GM21447 (cell line): ENCODE data around the gene MYRF.
A peak's percentile ranks its signal among the peaks of the same experiment; 100 is the strongest.

Experiments
- ATAC-seq: cut with Tn5 transposase; IDR thresholded peaks from one replicate; pipeline ENCODE4 v1.9.1; 2021; ENCODE audit not compliant: unreplicated experiment

MYRF gene

GRCh38 chr11:61718621-61719302 lies 33.7 kb upstream of the MYRF start:
- no peak for ATAC-seq

GRCh38 chr11:61719978-61720377 lies 32.5 kb upstream of the MYRF start:
- no peak for ATAC-seq

GRCh38 chr11:61720597-61720996 lies 31.8 kb upstream of the MYRF start:
- ATAC-seq, result no peak

GRCh38 chr11:61724437-61724836 lies 28.0 kb upstream of the MYRF start:
- no peak for ATAC-seq

GRCh38 chr11:61725781-61726231 lies 26.6 kb upstream of the MYRF start:
- ATAC-seq, result no peak

GRCh38 chr11:61726775-61727174 lies 25.7 kb upstream of the MYRF start:
- no peak for ATAC-seq

- no peak for ATAC-seq
Measured at GRCh38 chr11:61727401-61727811, 25.0 kb upstream of the MYRF start.

- ATAC-seq, result no peak
Measured at GRCh38 chr11:61728066-61728939, 24.1 kb upstream of the MYRF start.

- no peak for ATAC-seq
Measured at GRCh38 chr11:61728940-61729219, 23.6 kb upstream of the MYRF start.

- ATAC-seq, result no peak
Measured at GRCh38 chr11:61730240-61730994, 22.0 kb upstream of the MYRF start.

- no peak for ATAC-seq
Measured at GRCh38 chr11:61731211-61731951, 21.1 kb upstream of the MYRF start.

- no peak for ATAC-seq
Measured at GRCh38 chr11:61731952-61732675, 20.3 kb upstream of the MYRF start.

GRCh38 chr11:61732705-61733104 lies 19.7 kb upstream of the MYRF start:
- no peak for ATAC-seq

GRCh38 chr11:61733120-61733978 lies 19.1 kb upstream of the MYRF start:
- ATAC-seq, result peak; percentile 83

GRCh38 chr11:61734767-61735166 lies 17.7 kb upstream of the MYRF start:
- no peak for ATAC-seq

- no peak for ATAC-seq
Measured at GRCh38 chr11:61735391-61735790, 17.0 kb upstream of the MYRF start.

- ATAC-seq, result no peak
Measured at GRCh38 chr11:61736310-61736709, 16.1 kb upstream of the MYRF start.

- no peak for ATAC-seq
Measured at GRCh38 chr11:61737131-61737530, 15.3 kb upstream of the MYRF start.

- ATAC-seq, result no peak
Measured at GRCh38 chr11:61737636-61738386, 14.6 kb upstream of the MYRF start.
